ENCODE measurements around the gene SDK1. TPM values are rescaled to one million over a fixed set of nuclear protein-coding genes. Genes with fewer than 3 reads are reported as not detected.

The SDK1 gene
- total RNA-seq, 1 donor from 2014 or later: 3.9 TPM

DNA sequence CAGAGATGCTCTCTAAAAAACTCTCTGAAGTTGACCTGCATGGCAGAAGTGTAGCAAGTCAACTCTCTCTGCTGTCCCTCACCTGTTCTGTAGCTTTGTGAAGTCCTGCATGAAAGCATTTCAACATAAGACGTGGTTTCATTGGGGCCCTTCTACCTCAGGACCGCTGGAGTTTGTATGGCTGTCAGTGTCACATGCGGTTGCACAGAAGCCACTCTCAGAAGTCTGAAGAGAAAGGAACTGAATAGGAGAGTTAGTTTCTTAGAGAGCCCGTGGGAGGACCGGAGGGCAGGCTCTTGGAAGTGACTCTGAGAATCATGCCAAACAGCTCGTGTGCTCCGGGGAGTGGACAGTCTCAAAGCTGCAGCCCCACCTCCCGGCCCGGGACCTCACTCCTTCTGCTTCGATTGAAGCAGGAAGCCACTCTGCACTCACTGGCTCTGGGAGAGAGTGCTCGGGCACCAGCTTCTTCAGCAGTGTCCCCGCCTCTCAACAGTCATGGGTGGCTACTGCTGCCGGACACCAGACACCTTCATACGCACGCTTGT lies 486.7 kb downstream of the SDK1 start:
- TF ChIP-seq, protein P1, sequence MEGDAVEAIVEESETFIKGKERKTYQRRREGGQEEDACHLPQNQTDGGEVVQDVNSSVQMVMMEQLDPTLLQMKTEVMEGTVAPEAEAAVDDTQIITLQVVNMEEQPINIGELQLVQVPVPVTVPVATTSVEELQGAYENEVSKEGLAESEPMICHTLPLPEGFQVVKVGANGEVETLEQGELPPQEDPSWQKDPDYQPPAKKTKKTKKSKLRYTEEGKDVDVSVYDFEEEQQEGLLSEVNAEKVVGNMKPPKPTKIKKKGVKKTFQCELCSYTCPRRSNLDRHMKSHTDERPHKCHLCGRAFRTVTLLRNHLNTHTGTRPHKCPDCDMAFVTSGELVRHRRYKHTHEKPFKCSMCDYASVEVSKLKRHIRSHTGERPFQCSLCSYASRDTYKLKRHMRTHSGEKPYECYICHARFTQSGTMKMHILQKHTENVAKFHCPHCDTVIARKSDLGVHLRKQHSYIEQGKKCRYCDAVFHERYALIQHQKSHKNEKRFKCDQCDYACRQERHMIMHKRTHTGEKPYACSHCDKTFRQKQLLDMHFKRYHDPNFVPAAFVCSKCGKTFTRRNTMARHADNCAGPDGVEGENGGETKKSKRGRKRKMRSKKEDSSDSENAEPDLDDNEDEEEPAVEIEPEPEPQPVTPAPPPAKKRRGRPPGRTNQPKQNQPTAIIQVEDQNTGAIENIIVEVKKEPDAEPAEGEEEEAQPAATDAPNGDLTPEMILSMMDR (IDR thresholded peaks at IDR 0.05; ENCODE audit: insufficient read depth, low read length, poor library complexity, severe bottlenecking): no peak
- no peaks in the 10 kb centered on the region for H3K36me3 ChIP-seq (ENCODE audit: control insufficient read depth, insufficient read depth, low read length)
- H3K4me3 ChIP-seq (ENCODE audit: low read depth, low read length): no peak overlapping the region
- no peaks in the 10 kb centered on the region for H3K27me3 ChIP-seq (ENCODE audit: control insufficient read depth, insufficient read depth, low read length)
- no peak for DNase-seq (ENCODE audit: low read depth)

DNA sequence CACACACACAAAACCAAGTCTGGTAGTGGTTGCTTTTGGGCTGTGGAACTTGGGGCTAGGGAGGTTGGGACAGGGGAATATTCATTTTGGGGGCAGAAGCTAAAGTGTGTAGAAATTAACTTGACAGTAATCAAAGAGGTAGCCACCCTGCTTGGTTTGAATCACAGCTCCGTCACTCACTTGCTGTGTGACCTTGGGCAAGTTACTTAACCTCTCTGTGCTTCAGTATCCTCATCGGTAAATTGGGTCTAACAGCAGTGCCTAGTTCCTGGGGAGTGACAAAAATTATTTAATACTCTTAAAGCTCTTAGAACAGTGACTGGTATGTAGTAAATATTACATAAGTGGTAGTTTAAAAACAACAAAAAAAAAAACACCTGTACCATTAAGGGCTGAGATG lies 489.8 kb downstream of the SDK1 start:
- no peak for DNase-seq (ENCODE audit: low read depth)
- H3K36me3 ChIP-seq (ENCODE audit: control insufficient read depth, insufficient read depth, low read length): no peaks in the 10 kb centered on the region
- no peak overlapping the region for H3K4me3 ChIP-seq (ENCODE audit: low read depth, low read length)
- no peaks in the 10 kb centered on the region for H3K27me3 ChIP-seq (ENCODE audit: control insufficient read depth, insufficient read depth, low read length)
- TF ChIP-seq, protein P1 (IDR thresholded peaks at IDR 0.05; ENCODE audit: insufficient read depth, low read length, poor library complexity, severe bottlenecking): no peak

DNA sequence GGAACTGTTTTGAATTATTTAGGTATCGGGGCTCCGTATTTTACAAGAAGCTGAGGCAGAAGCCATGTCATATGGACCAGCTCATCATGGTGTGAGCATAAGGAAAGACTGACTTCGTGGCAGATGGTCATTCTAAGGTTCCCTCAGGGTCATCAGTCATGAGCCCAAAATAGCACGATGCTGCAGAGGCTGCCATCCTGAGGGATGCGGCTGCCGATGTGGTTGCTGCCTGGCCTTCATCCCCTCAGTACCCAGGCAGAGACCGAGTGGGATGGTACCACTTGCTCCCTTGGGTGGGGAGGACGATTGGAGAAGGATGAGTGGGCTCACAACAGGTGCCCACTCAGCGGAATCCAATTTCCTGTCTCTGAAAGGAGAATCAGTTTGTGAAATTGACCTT lies 490.3 kb downstream of the SDK1 start:
- no peak for DNase-seq (ENCODE audit: low read depth)
- H3K36me3 ChIP-seq (ENCODE audit: control insufficient read depth, insufficient read depth, low read length): no peaks in the 10 kb centered on the region
- TF ChIP-seq, protein P1 (IDR thresholded peaks at IDR 0.05; ENCODE audit: insufficient read depth, low read length, poor library complexity, severe bottlenecking): no peak
- no peaks in the 10 kb centered on the region for H3K27me3 ChIP-seq (ENCODE audit: control insufficient read depth, insufficient read depth, low read length)
- H3K4me3 ChIP-seq (ENCODE audit: low read depth, low read length): no peak overlapping the region

DNA sequence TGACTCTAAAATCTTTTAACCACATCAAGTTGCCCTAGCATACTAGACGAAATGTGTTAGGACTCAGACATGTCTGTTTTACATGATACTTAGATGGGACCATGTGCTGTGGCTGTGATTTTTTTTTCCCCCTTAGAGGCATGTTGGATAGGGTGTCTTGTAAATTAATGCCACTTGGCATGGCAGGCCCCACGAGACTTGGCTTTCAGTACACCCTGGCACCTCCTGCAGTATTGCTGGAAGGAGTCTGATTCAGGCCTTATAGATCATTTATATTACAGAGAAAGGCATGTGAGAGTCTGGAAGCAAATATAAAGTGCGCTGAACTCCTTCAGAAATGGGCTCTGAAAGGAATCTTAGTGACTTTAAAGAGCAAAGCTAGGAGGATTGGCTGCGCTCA lies 494.1 kb downstream of the SDK1 start:
- DNase-seq (ENCODE audit: low read depth): no peak
- Histone ChIP-seq H3K36me3 (ENCODE audit: control insufficient read depth, insufficient read depth, low read length) (no peaks in the 10 kb centered on the region), H3K27me3 (ENCODE audit: control insufficient read depth, insufficient read depth, low read length) (no peaks in the 10 kb centered on the region), H3K4me3 (ENCODE audit: low read depth, low read length) (no peak overlapping the region)
- TF ChIP-seq, protein P1 (IDR thresholded peaks at IDR 0.05; ENCODE audit: insufficient read depth, low read length, poor library complexity, severe bottlenecking): no peak

DNA sequence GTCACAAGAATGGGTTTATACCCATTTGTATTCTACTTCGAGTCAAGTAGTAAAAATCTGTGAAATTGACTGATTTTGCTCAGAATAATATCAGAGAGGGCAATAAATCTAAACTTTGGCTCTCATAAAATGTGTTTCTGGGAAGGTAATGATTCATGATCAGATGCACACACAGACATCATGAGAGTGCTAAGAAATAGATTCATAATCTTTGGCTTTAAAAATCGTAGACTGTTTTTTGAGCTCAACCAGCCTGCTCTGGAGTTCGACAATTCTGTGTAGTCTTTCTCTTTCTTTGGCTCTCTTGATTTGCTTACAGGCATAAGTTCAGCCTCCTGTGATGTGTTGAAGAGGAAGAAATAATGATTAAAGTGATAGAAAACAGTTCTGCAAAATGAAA lies 494.7 kb downstream of the SDK1 start:
- Histone ChIP-seq H3K4me3 (ENCODE audit: low read depth, low read length) (no peak overlapping the region), H3K36me3 (ENCODE audit: control insufficient read depth, insufficient read depth, low read length) (no peaks in the 10 kb centered on the region), H3K27me3 (ENCODE audit: control insufficient read depth, insufficient read depth, low read length) (no peaks in the 10 kb centered on the region)
- TF ChIP-seq, protein P1 (IDR thresholded peaks at IDR 0.05; ENCODE audit: insufficient read depth, low read length, poor library complexity, severe bottlenecking): no peak
- DNase-seq (ENCODE audit: low read depth): no peak

DNA sequence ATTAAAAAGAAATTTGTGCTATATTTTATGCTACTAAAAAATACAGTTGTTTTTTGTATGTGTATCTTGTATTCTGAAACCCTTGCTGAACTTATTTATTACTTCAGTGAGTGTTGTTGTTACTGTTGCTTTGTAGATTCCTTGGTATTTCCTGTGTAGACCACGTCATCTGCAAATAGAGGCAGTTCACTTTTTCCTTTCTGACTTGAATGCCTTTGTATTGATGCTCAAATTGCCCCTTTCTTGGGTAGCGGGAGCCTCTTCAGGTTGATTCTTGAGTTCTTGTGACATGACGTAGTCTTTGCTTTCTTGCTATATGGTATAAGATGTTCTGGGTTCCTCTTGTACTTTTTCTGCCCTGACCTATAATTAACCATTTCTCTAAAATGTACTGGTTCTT lies 504.1 kb downstream of the SDK1 start:
- TF ChIP-seq, protein P1 (IDR thresholded peaks at IDR 0.05; ENCODE audit: insufficient read depth, low read length, poor library complexity, severe bottlenecking): no peak
- Histone ChIP-seq H3K4me3 (ENCODE audit: low read depth, low read length) (no peak overlapping the region), H3K36me3 (ENCODE audit: control insufficient read depth, insufficient read depth, low read length) (no peaks in the 10 kb centered on the region), H3K27me3 (ENCODE audit: control insufficient read depth, insufficient read depth, low read length) (no peaks in the 10 kb centered on the region)
- DNase-seq (ENCODE audit: low read depth): no peak

All from kidney epithelial cell (primary cell).